NCI-H2196 (cell line): ENCODE results near the gene ABCA4.
"Not testable (repeated sequence)": the region's sequence is repeated elsewhere in the genome, so short reads cannot be mapped to it uniquely, and the experiment has no call there.

Experiments used
- DNase-seq: peaks from one replicate; lab custom pipeline; 2025; ENCODE audit not compliant: unreplicated experiment; lab: John Stamatoyannopoulos, UW

Gene ABCA4

DNA sequence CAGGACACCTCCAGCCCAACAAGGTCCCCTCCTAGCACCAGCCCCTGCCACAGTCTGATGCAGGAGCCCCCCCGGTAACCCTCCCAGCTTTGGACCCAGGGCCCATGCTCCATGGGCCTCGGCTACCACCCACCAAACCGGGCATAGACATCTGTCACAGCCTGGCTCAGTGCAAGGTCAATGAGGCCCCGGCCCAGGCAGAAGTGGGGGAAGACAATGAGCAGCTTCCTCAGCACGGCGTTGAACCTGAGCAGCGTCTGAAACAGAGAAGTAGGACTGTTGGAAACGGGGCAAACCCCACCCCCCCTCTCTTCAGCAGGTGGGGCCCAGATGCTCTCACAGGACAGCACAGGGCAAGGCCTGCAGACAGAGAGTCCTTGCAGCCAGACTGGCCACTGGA, 109.8 kb downstream of the ABCA4 start:
- no peak for DNase-seq

DNA sequence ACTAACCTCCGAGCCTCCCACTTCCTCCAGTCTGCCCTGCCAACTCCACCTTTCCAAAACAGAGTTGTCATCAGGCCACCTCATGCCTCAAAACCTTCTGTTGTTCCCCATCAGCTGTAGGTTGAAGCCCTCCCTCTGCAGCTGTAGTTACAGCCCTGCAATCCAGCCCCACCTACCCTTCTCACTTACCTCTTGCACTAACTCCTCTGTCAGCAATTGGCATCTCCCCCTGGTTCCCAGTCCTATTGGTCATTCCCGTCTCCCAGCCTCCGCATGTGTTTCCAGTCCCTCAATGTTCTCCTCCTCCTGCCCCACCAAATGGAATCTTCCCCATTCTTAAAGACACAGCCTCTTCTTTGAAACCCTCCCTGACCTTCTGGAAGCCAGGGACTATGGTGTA, 111.6 kb downstream of the ABCA4 start:
- no peak for DNase-seq

DNA sequence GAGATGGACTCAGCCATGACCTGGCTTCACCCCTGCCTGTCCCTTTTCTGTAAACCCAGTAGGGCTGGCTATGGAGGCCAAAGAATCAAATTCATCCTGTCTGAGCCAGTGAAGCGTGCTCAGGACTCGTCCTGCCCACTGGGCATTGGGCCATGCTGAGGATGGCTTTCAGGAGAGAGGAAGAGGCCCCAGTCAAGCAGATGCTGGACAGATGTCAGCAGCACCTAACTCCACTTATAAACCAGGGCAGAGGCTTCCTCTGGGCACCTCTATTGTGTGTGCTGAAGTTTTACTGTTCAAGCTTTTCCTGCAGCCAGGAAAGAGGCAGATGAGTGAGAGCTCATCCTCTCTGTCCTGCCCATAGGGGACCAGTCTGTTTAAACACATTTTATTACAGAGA, 114.3 kb downstream of the ABCA4 start:
- no peak for DNase-seq

DNA sequence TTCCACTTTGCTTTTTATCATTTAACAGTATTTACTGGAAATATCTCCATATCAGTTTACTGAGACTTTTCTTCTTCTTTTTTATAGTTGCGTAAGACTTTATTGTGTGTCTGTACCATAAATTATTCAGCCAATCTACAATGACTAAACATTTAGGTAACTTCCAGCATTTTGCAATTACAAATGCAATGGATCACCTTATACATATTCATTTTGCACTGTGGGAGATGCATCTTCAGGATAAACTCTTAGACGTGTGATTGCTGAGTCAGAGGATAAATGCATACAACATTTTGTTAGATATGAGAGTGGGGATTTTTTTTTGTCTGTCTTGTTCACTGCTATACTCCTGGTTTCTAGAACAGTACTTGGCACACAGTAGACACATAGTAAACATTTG, 116.0 kb downstream of the ABCA4 start:
- no peak for DNase-seq

DNA sequence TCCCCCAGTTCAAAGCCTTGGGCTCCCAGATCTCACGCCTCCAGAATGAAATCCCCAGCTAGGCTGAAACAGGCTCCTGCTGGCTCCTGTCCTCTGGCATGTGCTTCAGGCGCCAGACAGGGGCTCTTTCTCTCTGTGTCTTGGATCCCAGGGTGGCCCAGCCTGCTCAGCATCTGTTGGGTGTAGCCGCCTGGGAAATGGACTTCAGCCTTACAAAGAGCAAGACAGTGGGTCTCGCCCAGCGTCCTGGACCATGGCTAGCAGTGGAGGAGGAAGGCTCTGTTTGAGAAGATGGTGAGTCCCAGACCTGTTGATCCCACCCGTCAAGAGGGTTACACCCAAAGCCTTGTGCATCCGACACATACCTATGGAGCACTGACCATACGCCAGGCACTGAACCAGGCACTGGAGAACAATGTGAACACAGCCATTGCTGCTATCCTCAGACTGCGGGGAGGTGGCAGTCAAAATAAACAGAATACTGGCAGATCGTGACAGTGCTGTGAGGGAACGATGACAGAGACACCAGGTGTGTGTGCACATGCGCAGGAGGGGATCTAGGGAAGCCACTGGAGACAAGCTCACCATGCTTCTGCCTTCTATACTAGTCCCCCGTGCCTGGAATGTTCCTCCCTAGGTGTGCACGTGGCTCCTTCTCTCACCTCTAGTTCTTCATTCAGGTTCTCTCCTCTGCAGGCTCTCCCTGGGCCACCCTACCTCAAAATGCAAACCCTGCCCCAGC, 118.7 kb downstream of the ABCA4 start:
- no peak for DNase-seq

DNA sequence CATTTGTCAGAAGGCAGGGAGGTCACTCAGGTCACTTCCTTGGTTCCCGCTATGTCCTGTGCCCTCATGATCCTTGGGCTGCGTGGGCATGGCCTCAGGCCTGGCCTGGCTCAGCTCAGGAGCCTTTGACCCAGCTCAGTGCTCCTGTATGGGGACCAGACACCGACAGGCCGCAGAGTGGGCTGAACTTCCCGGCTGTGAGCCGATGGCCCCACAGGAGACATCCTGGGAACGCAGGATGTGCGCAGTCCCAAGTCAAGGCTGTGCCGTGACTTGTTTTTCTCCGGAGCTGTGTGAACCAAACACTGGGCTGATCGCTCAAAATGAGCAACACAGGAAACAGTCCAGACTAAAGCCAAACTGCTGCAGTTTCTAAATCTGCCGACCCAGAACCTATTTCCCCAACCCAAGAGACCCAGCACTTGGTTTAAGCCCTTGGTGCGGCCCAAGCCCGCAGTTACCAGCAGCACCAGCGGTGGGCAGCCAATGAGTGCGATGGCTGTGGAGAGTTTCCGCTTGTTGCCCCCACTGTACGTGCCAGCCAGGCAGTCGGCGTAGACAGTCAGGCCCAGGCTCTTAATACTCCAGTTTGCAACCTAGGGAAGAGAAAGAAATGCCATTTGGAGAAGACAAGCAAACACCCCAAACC, 119.4 kb downstream of the ABCA4 start:
- no peak for DNase-seq

DNA sequence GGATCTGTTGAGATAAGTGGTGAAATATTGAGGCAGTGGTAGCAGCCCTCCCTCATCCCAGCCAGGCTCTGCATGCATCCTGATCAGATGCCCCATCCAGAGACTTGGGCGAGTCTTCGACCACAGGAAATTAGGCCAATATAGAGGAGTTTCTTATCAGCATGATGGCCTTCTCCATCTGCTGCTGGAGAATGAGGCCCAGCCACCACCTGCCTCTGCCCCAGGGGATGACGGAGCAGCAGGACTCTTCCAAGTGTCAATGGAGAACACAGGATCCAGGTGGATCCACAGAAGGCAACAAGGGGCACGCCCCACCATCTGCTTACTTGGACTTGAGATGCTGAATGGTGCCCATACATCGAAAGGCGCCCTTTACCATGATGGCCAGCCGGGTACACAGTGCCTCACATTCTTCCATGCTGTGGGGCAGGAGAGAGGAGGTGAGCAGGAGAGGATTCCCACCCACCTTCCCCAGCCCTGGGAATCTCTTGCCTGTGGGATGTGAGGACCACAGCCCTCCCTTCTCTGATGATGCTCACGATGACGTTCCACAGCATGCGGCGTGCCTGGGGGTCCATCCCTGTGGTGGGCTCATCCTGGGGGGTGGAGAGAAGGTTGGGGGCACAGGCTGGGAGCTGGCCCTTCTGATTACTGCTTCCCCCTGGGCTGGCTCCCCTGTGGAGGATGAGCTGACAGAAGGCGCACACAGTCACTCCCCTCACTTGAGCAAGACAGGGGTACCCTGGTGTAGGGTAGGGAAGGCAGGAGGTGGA, 120.3 kb downstream of the ABCA4 start:
- no peak for DNase-seq

DNA sequence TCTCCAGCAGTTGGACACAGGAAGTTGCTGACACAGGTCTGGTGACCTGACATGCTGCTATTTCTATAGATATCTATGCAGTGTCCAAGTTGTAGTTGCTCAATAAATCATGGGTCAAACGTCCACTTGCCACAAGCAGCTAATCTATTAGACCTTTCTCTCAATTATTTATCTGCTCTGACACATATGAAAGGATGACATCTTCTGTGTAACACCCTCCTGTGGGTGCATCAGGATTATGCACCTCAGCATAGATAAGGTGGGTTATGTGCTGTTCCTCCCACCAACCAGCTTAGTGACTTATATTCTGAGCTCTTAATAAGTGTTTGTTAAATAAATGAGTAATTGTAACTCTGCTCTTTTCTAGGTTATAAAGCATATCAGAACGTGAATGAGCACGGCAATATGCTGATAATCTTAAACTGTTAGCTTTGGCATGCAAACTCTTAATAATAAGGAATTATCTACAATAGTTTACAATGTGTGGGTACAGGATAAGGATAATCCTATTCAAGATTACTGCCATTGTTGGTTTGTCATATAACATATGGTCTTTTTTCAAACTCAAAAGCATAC, 121.0 kb downstream of the ABCA4 start:
- no peak for DNase-seq

DNA sequence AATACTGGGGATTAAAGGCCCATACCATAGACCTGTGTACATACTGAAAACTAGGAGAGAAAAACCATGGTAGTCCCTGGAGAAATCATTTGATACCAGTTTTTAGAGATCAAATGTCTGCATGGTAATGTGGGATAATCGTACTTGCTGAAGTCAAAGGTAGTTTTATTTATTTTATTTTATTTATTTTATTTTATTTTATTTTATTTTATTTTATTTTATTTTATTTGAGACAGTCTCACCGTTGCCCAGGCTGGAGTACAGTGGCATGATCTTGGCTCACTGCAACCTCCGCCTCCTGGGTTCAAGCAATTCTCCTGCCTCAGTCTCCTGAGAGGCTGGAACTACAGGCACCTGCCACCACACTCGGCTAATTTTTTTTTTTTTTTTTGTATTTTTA, 122.4 kb downstream of the ABCA4 start:
- DNase-seq, result not testable (repeated sequence)

DNA sequence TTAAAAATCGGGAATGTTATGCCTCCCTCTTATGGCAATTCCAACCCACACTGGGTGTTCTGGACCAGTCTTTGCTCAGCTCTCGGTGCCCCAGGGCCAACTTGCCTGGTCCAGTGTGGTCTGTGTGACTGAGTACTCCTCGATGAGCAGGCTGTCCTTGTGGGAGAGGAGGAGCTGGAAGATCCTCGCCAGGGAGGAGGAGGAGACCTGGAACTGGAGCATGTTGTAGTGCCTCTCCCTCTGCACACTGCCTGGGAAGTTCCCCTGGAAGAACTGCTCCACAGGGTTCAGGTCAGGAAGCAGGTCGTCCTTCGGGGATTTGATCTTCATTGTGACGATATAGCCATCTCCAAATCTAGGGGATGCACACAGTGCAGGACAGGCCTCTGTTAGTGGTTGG, 123.2 kb downstream of the ABCA4 start:
- no peak for DNase-seq

DNA sequence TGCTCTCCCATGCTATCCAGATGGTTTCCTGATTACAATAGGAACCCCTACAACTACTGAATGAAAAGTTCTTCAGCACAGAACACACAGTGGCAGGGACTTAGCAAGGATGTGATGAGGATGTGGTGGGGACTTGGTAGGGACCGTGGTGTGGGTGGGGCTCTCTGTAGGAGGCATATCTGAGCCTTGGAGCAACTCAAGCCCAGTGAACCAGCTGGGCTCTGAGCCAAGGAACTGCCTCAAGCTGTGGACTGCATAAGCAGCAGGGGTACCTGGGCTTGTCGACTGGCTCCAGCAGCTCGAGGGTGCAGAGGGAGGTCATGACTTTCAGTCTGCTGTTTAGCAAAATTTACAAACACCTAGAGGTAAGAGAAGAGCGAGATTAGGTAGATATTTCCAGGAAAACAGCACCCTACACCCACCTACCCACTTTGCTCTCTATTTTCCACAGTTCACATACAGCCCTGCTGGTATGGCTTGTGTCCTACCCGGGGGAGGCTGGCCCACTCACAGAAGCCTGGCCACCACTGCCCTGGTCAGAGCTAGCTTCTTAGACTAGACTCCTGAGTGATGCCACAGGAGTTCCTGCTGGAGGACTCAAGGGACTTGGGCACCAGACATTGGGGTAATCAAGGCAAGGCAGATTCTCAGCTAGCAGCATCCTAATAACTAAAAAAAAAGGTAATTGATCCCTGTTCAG, 125.0 kb downstream of the ABCA4 start:
- no peak for DNase-seq

DNA sequence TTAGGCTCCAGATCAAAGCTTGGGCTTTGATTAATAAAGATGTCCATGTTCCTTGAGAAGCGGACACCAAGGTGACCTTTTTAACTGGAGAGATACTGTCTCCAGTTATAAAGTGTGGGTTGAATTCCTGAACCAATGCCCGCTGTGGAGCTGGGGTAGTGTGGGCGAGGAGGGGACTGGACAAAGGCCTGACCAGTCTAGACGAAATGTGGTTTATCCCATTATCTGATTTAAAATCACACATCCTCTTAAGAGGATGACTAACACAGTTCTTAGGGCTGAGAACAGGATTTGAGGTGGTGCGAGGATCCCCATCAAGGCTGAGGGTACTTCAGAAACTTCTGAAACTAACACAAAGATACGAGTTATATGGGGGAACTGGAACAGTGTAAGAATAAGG, 127.2 kb downstream of the ABCA4 start:
- DNase-seq, result no peak

DNA sequence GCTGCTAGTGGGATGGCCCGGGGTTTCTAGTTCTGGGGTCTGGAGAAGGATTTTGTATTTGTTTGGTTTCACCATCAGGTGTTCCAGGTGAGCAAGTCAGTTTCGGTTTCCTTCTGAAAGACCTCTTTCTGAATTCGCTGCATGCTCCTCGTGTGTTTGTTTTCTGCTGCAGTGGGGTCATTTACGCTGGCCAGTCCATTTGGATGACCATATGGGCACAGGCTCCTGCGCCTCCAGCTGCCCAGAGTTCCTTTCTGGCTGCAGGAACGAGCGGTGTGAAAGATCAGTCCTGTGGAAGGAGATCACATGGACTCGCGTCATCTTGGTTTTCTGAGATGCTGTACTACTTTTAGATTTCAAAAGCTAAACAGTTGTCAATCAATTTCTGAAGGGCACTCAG, 128.0 kb downstream of the ABCA4 start:
- DNase-seq, result no peak

DNA sequence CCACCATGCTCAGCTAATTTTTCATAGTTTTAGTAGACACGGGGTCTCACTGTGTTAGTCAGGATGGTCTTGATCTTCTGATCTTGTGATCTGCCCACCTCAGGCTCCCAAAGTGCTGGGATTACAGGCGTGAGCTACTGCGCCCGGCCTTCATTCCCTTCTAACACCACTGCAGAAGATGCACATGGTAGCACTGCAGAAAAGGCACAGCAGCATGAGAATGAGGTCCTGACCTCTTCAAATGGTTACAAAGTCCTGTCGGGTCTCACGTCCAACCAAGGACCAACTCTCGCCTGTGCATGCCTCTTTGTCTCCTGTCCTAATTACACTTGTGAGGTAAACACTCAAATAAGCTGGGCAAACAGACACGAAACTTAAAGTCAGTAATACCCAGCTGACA, 128.8 kb downstream of the ABCA4 start:
- no peak for DNase-seq

DNA sequence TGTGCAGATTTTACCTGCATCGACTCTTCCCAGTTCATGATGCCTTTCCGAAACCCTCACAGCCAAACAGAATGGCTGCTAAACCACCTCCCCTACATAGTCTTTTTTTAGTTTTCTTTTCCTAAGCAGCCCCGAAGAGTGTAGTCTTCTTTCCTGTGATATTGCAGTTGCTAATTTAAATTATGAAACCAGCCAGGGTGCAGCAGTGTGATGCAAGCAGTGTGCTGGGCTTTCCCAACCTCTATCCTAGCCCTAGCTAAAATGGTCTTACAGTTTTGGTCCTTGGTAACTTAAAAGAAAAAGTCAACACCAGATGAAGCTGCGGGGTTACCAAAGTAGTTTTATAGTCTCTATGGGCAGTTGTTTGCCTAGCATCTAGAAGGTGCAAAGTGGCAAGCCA, 129.7 kb downstream of the ABCA4 start:
- DNase-seq, result no peak

DNA sequence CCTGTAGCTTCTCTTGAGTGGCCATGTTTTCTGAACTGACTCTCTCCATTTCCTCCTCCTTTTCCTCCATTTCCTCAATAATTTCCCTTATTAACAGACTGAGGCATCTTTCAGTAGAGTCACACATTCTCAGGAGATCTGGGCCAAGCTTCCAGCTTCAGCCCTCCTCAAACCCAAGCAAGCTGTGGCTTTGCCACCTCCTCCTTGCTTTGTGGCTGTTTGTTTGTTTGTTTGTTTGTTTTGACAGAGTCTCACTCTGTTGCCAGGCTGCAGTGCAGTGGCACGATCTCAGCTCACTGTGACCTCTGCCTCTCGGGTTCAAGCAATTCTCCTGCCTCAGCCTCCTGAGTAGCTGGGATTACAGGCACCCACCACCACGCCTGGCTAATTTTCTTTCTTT, 130.5 kb downstream of the ABCA4 start:
- not testable (repeated sequence) for DNase-seq

DNA sequence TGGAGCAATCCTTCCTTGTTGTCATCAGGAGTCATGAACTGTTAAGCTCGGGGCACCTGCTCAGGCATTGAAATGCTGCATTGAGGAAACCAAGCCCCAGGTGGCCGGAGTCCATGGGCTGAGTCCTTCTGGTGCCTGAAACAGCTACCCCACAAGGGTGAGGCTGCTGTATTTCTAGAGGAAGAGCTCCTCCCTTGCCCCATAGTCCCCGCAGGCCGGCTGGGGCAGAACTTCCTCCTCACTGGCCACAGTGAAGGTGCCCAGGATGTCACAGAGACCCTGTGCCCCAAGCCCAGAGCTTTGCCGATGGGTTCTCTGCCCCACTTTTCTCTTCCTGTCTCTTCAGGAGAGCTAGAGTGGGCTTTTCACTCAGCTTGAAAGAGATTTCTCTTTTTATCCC, 130.9 kb downstream of the ABCA4 start:
- no peak for DNase-seq

DNA sequence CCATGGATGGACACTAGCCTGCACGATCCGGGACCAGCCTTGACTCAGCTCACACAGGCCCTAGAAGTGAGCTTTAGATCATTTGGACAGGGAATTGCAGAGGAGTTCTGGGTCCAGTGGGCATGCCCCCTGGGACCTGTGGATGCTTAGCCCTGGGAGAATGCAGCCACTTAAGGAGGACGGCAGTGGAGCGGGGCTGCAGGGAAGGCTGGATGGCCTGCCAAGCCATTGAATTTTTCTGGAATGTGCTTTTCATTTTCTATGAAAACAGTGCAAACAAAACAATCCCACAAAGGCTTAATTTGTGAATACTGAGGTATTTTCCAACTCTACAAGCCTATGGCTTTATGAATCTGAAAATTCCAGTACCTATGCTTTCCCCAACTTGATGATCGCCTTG, 131.3 kb downstream of the ABCA4 start:
- DNase-seq, result no peak

DNA sequence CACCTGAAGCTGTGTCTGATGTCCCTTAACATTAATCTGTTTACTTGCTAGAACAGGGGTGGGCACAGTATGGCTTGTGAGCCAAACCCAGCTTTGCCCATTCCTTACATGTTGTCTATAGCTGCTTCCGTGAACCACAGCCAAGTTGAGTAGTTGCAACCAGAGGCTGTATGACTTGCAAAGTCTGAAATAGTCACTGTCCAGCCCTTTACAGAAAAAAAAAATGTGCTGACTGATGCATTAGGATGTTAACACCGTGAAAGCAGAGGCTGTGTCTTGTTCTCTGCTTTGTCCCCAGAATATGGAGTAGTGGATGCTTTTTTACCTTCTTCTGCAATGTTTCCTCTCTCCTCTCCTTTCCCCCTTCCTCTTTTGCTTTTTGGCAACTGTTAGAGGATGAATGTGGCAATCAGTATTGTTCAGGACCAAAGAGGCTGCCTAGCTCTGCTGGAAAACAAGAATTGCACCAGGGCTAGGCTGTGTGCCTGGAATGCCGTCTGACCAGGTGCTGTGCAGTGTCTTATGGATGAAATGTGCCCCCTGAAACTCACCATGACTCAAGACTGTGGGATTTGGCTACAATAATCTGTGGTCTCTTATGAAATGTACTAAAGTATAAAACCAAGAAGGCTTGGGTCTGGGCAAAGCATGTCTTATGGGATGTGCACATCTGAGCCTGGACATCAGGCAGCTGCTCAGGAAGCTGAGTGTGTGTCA, 132.2 kb downstream of the ABCA4 start:
- no peak for DNase-seq

DNA sequence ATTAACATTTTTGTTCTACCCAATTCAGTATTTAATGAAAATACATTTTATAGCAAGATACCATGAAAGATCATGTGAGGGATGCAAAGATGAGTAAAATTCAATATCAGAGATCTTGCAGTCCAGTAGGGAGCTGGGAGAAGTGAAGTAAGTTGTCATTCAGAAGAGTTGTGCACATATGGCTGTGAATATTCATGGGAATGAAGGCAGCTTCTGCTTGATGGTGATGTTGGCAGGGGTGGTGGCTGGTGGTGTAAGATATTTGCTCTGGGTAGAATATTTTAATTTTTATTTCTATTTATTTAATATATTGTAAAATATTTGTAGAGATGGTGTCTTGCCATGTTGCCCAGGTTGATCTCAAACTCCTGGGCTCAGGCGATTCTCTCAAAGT, 139.7 kb downstream of the ABCA4 start:
- no peak for DNase-seq
